K562 (cell line): ENCODE measurements around the gene PCBP3.

ENCODE experiments used
- CEBPB ChIP-seq: fragments of 450-650 bp; IDR thresholded peaks from 2 replicates; pipeline ENCODE4 v1.6.1; 2016; ENCODE audit warnings: missing genetic modification characterization, missing compliant biosample characterization
- CTCF ChIP-seq, 3 experiments: IDR thresholded peaks in 2 of 3; conservative IDR thresholded peaks in 1 of 3; 2 replicates each; pipeline ENCODE4 v1.5.1; 2011 to 2012; ENCODE audit warnings: low read length in 3 of 3, mild to moderate bottlenecking in 3 of 3, control low read depth in 2 of 3, improper control_type of control experiment in 1 of 3, inconsistent platforms in 1 of 3, low read depth in 1 of 3, mixed read lengths in 1 of 3, moderate library complexity in 1 of 3; ENCODE audit not compliant: insufficient read depth in 2 of 3
- EZH2 ChIP-seq: IDR thresholded peaks from 2 replicates; pipeline ENCODE4 v1.6.1; 2012; ENCODE audit warnings: low read depth, mild to moderate bottlenecking, inconsistent platforms, low read length, borderline replicate concordance
- FOXA3 ChIP-seq, 2 experiments: fragments of 450-650 bp in 1 of 2; sonication (generic) in 1 of 2; formaldehyde crosslinking; IDR thresholded peaks in 1 of 2; conservative IDR thresholded peaks in 1 of 2; 2 replicates each; pipeline versions ENCODE4 v1.4.0 to v1.8.0; 2020 to 2022; ENCODE audit warnings: mild to moderate bottlenecking in 2 of 2, missing genetic modification reagents in 1 of 2
- HBP1 ChIP-seq: fragments of 450-650 bp; formaldehyde crosslinking; IDR thresholded peaks from 2 replicates; pipeline ENCODE4 v1.4.0; 2022; ENCODE audit warnings: missing genetic modification characterization
- POLR2AphosphoS5 ChIP-seq: IDR thresholded peaks from 2 replicates; pipeline ENCODE4 v1.6.1; 2011; ENCODE audit warnings: mild to moderate bottlenecking, low read depth, low read length, moderate library complexity; ENCODE audit not compliant: control insufficient read depth, insufficient read depth
- RFX5 ChIP-seq: IDR thresholded peaks from 2 replicates; pipeline ENCODE4 v1.6.1; 2011; ENCODE audit warnings: low read depth, mild to moderate bottlenecking, improper control_type of control experiment, low read length
- SIN3B ChIP-seq: fragments of 450-650 bp; IDR thresholded peaks from 2 replicates; pipeline ENCODE4 v1.6.1; 2017; ENCODE audit warnings: low read depth, mild to moderate bottlenecking, moderate library complexity
- THRAP3 ChIP-seq: fragments of 450-650 bp; IDR thresholded peaks from 2 replicates; pipeline ENCODE4 v1.6.1; 2016; ENCODE audit warnings: mild to moderate bottlenecking, inconsistent platforms, borderline replicate concordance
- ZBTB26 ChIP-seq: fragments of 450-650 bp; formaldehyde crosslinking; IDR thresholded peaks from 2 replicates; pipeline ENCODE4 v1.4.0; 2022; ENCODE audit warnings: missing genetic modification characterization
- ZC3H4 ChIP-seq: sonication (generic); formaldehyde crosslinking; IDR thresholded peaks from 2 replicates; pipeline ENCODE4 v1.9.0; 2021; ENCODE audit warnings: missing genetic modification reagents, borderline replicate concordance
- ZNF175 ChIP-seq: fragments of 200-800 bp; sonication (Bioruptor generic); IDR thresholded peaks from 2 replicates; pipeline ENCODE4 v1.6.1; 2016; ENCODE audit warnings: low read depth, mild to moderate bottlenecking, missing genetic modification characterization, missing compliant biosample characterization

GRCh38 chr21:45827881-45828579 is 184.5 kb downstream of the PCBP3 start:
- TF ChIP-seq POLR2AphosphoS5 (no peak), CTCF (IDR thresholded peaks at IDR 0.05 in 2 of 3, conservative IDR thresholded peaks at IDR 0.05 in 1 of 3; ENCODE audit: insufficient read depth in 2 of 3, low read depth in 1 of 3, low read length in 3 of 3) (no peak), THRAP3 (no peak), EZH2 (no peak), CEBPB (no peak), ZNF175 (CRISPR knock-in tag) (no peak), ZBTB26 (CRISPR knock-in tag) (no peak), HBP1 (CRISPR knock-in tag) (no peak), FOXA3 (CRISPR knock-in tag; conservative IDR thresholded peaks at IDR 0.05 in 1 of 2, IDR thresholded peaks at IDR 0.05 in 1 of 2) (no peak), SIN3B (no peak), ZC3H4 (CRISPR knock-in tag) (no peak), RFX5 (no peak)
